GM18508 (cell line): ENCODE data around the gene LAMA3.

Source experiments
- ATAC-seq: cut with Tn5 transposase; IDR thresholded peaks from one replicate; pipeline ENCODE4 v1.9.1; 2021; ENCODE audit warnings: moderate number of reproducible peaks; ENCODE audit not compliant: insufficient read depth, unreplicated experiment

Gene LAMA3

DNA sequence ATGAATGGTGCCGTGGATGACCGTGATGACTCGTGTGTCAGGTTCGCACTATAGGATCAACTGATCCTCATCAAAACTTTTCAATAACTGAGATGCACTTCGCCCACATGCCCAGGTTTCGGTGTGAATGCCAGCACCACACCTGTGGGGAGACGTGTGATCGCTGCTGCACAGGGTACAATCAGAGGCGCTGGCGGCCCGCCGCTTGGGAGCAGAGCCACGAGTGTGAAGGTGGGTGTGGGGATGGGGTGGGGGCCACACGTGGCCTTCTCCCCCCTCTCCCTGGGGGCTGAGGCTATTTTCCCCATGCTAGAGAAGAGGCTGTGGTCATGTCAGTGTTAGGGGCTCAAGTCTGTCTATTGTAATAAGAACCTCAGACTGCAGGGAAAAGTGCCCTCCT is 69.0 kb downstream of the LAMA3 start:
- no peak for ATAC-seq

DNA sequence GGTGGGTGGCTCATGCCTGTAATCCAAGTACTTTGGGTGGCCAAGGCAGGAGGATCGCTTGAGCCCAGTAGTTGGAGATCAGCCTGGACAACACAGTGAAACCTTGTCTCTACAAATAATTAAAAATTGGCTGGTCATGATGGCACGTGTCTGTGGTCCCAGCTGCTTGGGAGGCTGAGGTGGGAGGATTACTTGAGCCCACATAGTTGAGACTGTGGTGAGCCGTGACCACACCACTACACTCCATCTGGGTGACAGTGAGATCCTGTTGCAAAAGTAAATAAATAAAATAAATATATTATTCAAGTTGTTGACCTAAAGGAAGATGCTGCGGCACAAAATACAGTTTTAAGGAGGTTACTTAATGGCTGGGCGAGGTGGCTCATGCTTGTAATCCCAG is 72.7 kb downstream of the LAMA3 start:
- ATAC-seq = no peak

DNA sequence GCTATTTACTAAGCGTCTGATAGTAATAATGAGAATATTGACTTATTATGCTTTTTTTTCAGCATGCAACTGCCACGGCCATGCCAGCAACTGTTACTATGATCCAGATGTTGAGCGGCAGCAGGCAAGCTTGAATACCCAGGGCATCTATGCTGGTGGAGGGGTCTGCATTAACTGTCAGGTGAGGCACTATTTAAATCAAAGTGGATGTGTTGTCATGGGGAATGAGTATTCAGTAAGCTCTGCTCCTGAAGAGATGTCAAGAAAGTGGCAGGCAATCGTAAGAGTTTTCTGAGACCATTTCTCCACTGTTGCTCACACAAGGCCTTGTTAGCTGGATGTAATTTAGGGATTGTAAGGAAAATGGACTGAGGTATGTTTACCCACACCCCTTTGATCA is 74.1 kb downstream of the LAMA3 start:
- no peak for ATAC-seq

DNA sequence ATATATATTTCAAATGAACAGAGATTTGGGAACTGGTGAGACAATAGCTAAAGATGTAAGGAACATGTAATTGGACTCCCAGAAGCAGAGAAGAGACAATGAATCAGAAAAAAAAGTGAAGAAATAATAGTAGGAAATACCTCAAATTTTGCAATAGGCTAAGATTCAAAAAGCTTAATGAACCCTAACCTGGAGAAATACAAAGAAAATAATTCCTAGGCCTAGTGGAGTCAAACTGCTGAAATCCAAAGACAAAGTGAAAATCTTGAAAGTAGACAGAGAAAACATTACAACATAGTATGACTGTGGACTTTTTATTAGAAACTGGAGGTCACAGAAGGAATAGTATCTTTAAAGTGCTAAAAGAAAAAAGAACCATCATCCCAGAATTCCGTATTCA is 76.7 kb downstream of the LAMA3 start:
- ATAC-seq = no peak

DNA sequence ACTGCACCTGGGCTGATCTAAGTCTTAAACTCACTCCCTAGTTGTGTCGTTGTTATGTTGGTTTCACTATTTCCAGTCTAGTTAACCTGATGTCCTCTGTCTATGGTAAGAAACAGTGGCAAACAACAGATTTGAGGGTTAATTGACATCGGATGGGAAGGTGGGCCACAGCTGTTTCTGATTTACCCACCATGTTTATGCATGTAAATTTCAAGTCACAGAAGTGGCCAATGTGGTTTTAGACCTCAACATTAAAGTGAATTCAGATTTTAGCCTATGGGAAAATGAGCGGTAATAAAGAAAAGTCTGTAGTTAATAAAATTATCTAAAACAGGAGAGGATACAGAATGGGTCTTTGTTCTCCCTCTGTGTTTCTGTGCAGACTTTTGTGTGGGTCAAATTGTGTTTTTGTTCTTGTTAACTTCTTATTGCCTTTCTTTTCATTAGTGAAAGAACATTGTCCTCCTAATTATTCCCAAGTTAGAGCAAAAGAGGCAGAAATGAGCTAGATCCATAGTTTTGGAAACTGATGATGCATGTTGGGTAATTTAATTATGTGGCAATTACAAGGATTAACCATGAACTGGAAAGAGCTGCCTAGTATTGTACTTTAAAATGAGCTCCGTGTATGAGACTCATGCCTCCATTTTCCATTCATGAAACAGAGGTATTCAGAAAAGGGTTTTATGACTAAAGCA is 83.2 kb downstream of the LAMA3 start:
- ATAC-seq = no peak

DNA sequence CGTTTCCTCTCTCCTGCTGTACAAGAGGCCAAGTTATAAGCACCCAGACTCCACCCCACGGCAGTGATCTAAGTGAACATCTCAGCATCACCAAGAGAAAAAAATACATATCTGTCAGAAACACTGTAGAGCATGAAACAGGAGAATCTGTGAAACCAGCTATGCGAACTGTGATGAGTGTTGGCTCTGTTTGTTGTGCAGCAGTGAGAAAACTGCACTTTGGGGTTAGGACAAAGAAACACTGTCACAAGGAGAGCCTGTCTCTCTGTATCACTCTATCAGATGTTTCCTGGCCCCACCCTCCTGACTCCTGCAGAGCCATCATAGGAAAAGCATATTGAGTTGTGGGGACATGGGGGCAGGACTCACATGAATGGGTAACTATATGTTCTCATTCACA is 87.1 kb downstream of the LAMA3 start:
- ATAC-seq = no peak

DNA sequence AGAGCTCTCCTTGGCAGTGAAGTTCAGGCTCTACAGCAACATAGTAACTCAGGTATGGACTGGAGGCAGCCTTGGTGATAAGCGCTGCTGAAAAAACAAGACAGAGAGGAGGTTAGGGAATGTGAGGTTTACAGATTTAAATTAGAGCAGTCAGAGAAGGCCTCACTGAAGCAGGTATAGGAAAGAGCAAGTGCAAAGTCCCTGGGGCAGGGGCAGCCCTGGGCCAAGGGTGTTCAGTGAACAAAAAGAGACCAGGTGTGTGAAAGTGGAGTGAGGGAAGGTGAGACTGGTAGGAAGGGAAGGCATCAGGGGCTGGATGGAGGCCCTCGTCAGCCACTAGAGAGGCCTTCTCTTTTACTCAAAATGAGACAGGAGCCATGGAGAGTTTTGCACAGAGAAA is 89.6 kb downstream of the LAMA3 start:
- no peak for ATAC-seq

DNA sequence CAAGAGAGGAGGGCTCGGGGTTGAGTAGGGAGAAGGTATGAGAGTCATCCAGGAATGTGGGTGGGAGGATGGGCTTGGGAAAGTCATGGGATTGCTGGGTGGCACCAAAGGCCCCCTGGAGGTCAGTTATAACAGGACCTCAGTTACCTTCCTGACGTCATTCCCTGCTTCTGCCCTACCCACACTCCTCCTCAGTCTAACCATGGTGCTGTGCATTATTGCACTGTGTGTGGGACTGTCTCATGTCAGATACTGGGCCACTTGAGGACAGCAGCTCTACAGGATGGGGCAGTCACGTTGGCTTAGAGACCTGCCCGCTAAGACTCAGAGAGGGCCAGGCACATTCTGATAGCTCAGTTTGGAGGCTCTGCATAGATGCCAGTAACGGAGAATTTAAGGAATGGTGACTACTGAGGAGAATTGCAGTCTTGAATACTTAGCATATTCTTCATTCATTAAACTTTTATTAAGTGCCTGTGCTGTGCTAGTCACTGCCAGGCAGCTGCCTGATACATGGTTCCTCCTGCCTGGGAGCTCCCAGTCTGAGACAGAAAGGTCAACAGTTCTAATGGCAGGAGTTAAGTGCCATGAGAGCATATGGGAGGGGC is 90.5 kb downstream of the LAMA3 start:
- no peak for ATAC-seq

DNA sequence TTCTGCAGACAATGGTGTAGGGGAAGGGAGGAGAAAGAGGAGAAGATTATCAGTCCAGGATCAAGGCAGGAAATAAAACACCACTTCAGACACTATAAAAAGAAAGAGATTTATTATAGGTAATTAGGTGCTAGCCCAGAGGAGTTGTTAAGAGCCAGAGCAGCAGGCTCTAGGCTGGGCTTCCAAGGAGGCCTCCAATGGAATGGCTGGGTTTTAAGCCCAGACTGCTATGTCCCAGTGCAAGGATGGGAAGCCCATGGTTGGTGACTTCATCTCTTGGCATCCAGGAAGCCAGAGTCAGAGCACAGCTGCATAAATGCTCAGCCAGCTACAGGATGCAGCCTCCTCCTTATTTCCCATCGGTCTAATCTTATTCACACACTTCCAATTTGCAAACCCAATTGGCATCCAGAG is 95.6 kb downstream of the LAMA3 start:
- no peak for ATAC-seq

DNA sequence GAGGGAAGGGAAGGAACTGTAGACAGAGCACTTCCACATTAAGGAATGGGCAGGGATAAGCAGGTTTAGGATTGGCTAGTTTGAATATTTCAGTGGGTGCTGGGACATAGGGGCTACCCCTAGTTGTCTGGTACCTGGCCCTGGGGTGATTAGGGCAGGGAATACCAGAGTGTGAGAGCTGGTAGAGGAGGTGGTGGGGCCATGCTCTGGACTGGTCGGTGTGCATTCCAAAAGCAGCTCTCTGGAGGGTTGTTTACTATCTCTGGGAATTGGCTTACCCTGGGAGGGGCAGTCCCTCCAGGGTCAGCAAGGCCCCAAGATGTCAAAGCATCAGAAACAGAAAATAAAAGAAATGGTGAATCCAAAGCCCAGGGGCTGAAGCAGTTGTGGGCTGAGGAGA is 103.8 kb downstream of the LAMA3 start:
- no peak for ATAC-seq

DNA sequence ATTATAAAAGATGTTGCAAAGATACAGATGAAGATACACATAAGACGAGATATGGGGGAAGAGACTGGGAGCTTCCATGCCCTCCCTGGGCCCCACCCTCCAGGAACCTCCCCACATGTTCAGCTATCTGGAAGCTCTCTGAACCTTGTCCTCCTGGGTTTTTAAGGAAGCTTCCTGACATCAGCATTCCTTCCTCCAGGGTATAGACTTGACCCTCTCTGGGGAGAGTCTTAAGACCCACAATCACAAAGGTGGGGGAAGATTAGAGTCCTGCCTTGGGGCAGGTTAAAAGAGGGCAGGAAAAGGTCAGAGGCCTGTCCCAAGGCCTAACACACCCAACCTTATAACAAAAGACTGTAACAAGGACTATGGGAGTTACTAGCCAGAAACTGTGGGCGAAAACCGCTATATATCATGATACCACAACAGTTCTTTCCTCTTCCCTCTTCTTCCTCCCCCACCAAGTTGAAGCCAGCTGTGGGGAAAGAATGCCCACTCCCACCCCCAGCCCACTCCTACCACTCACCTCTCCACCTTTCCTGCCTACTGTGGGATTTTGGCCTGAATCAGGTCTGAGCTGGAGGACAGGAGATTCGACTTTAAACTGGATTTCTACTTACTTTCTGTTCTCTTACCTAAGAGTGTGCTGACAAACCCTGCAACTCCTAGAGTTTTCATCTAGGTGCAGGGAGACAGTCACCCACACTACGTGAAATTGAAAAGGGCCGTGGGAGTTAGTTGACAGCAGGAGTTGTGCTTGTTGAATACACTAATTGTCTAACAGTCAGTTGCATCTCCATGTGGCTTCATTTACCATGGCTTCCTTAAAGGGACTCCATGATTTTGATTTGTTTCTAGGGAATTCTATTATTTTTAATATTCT is 105.0 kb downstream of the LAMA3 start:
- no peak for ATAC-seq

DNA sequence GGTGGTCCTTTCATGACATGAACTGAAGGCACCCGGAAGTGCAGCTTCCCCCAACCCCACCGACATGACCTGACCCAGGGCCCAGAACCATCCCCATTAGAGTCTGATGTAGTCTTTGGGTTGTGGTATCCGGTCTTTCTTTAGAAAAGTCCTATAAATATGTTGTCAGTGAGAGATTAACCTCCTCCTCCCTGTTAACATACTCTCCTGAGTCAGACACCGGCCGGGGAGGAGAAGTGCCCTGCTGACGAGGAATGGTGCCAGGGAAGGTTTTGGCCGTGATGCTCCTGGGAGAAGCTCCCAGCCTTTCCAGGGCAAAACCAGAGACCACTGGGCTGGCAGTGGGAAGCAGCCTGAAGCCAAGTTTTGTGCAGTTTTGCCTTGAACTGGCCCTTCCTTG is 109.0 kb downstream of the LAMA3 start:
- no peak for ATAC-seq

DNA sequence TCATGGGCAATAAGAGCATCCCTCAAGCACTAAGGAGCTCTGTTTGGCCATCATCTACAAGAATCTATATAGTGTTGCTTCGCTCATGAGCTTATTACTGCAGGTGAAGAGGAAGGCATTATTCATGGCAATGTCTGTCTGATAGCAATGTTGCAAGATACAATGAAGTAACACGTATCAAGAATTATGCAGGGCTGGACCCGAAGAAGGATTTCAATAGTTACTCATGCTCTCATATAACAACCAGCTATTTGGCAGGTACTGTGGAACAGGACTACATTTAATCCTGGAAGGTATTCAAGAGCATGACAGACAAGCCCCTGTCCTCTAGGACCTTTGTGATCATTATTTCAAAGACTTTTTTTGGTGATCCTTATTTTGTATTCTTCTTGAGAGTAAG is 109.6 kb downstream of the LAMA3 start:
- no peak for ATAC-seq

DNA sequence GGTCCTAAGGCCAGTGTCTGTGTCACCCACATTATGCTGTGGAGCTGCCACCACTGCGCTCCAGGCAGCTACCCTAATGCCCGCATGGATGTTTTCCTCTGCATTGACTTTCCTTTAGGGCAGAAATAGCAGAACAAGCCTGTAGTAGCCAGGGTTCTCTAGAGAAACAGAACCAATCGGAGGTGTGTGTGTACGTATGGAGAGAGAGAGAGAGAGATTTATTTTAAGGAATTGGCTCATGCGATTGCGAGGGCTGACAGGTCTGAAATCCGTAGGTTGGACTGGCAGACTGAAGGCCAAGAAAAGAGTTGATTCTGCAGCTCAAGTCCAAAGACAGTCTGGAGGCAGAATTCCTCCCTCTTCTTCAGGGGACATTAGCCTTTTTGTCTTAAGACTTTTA is 110.3 kb downstream of the LAMA3 start:
- ATAC-seq = no peak

DNA sequence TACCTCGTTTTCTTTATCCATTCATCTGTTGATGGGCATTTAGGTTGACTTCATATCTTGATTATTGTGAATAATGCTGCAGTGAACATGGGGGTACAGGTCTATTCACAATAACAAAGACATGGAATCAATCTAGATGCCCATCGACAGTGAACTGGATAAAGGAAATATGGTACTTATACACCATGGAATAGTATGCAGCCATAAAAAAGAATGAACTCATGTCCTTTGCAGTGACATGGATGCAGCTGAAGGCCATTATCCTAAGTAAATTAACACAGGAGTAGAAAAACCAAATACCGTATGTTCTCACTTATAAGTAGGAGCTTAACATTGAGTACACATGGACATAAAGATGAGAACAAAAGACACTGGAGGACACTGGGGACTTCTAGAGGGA is 111.6 kb downstream of the LAMA3 start:
- ATAC-seq = no peak

DNA sequence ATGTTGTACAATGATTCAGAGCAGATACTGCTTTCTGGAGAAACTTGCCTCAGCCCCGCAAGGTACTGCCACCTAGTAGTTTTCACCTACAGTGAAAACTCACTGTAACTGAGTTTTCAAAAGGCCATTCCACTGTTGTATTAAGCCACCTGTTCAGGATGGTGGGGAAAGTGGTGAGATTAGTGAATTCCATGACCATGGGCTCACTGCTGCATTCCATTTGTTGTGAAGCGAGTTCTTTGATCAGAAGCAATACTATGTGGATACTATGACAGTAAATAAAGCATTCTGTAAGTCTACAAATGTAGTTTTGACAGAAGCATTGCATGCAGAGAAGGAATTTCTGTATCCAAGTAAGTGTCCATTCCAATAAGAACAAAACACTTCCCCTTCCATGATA is 113.6 kb downstream of the LAMA3 start:
- ATAC-seq = no peak

DNA sequence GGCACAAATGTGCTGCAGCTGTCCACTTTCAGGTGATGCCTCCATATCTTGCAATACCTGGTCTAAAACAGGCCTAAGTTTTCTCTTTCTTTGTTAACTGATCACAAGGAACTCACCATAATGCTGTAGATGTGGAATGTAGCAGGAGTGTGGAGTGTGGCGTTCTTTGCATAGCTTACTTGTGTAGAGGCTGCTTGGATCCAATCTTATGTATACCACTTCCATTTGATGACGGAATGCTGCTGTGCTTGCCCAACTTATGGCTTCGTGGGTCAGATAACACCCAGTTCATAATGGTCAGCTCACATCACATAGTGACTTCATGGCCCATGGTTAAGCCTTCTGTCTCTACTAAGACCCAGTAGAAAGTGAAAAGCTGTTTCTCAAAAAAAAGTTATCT is 114.5 kb downstream of the LAMA3 start:
- ATAC-seq = no peak

DNA sequence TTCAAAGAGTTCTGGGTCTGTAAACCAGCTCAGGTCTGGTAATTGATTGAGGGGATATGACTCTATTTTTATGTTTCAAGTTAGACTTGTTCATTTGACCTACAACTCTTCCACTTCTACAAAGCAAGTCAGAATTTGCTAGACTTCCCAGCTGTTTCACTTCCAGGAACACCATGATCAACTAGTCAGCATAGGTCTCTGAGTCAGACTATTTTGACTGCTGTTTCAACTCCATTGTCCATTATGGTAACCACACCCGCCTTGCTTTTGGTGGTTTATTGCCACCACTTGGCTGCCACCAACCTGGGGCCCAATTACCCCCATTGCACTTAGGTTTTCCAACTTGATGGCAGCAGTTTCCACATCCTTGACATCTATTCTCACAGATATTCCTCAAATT is 116.6 kb downstream of the LAMA3 start:
- ATAC-seq = no peak

DNA sequence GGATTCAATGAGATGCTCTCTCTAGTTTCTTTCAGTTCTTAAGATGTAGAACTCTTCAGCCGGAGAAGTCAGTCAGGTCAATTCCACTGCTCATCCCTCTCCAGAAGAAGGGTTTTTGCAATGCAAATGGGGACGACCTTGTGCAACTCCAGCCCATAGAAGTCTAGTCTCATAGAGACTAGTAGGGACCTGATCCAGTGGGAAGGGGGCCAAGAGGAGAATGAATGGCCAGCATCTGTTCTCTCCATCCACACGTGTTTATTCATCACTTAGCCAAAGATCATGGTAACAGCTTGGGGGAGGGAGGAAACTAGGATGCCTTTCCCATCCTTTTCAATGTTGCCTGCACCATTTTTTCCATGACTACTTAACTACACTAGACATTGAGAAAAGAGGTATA is 120.2 kb downstream of the LAMA3 start:
- ATAC-seq = no peak

DNA sequence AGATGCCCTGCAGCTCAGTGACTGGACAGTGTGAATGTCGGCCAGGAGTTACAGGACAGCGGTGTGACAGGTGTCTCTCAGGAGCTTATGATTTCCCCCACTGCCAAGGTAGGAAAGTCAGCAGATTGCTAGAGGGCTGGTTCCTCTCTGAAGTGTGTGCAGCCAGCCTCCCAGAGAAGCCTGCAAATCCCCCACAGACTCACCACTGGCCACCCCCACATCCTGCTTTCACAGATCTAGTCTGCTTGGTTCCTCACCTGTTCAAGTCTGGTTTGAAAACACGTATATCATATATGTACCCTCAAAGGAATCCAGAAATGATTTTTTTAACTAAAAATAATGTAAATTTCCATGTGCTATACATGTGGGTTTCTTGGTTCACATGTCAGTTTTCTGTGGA is 121.1 kb downstream of the LAMA3 start:
- ATAC-seq = no peak

DNA sequence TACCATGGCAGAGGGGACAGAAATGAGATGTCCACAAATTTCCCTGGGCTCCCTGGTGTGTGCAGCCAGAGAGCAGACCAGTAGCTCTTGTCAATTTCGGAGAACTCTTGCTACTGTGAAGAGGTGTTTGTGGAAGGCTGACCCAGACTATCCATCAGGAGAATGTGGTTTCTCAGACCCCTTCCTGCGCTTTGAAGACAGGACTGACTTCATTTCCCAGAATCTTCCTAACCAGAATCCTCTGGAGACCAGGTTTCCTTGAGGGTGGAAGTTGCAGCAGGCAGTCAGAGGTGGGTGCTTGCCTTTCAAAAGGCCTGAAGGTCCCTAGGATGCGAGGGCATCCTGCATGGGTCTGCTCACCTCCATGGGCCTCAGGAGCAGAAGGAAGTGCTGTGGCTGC is 121.9 kb downstream of the LAMA3 start:
- ATAC-seq = no peak
